Left ventricle myocardium inferior (tissue), 1 donor: ENCODE results near the gene MSANTD2. TPM values are rescaled to one million over a fixed set of nuclear protein-coding genes. Genes with fewer than 3 reads are reported as not detected.

Source experiments
- DNase-seq: peaks from one replicate; pipeline ENCODE4 v3.0.0-alpha.2; 2020
- H3K27ac ChIP-seq: fragments of 200-600 bp; replicated peaks from 2 replicates; pipeline ENCODE4 v1.8.0; 2021
- H3K27me3 ChIP-seq: fragments of 200-600 bp; 2 replicates; pipeline ENCODE4 v1.8.0; 2021; ENCODE audit warnings: low read depth
- H3K36me3 ChIP-seq: fragments of 200-600 bp; 2 replicates; pipeline ENCODE4 v1.8.0; 2021
- H3K4me1 ChIP-seq: fragments of 200-600 bp; 2 replicates; pipeline ENCODE4 v1.8.0; 2021
- H3K4me3 ChIP-seq: fragments of 200-600 bp; 2 replicates; pipeline ENCODE4 v1.8.0; 2021; ENCODE audit warnings: mild to moderate bottlenecking, moderate library complexity
- H3K9me3 ChIP-seq: fragments of 200-600 bp; replicated peaks from 2 replicates; pipeline ENCODE4 v1.8.0; 2021
- CTCF ChIP-seq: fragments of 200-600 bp; IDR thresholded peaks from 2 replicates; pipeline ENCODE4 v1.8.0; 2021; ENCODE audit warnings: antibody characterized with exemption, mild to moderate bottlenecking, borderline replicate concordance
- intact Hi-C: fragments of 100-400 bp; cut with micrococcal nuclease; formaldehyde crosslinking; loops from one replicate; pipeline ENCODE4 v1.11.0; 2022
- total RNA-seq: library from RNA; stranded (reverse); fragmentation: NEBNext Ultra II Directional; extraction: Animal tissue kit (Norgen Biotek cat#: 25700); gene quantifications from one replicate; pipeline ENCODE4 v1.2.1, GENCODE V29; 2021
- donor health status: DM: no; HTN: yes; CAD: no; lungs with severe emphysema.

The MSANTD2 gene
- total RNA-seq, 1 donor from 2014 or later: 2.7 TPM

- Histone ChIP-seq H3K27me3 (peaks cover 88% of the 10 kb centered on the region), H3K27ac (peak overlapping the region; percentile 28), H3K9me3 (no peaks in the 10 kb centered on the region), H3K36me3 (peaks cover 20% of the 10 kb centered on the region), H3K4me1 (peaks cover 99% of the 10 kb centered on the region), H3K4me3 (no peak overlapping the region)
- intact Hi-C loops: no loop called here
- TF ChIP-seq CTCF: no peak
- DNase-seq: no peak
These were observed 47.6 kb downstream of the MSANTD2 start for GRCh38 chr11:124752471-124753102.

- TF ChIP-seq CTCF: no peak
- H3K9me3 ChIP-seq: no peaks in the 10 kb centered on the region
- H3K36me3 ChIP-seq: peaks cover 20% of the 10 kb centered on the region
- H3K27me3 ChIP-seq: peaks cover 88% of the 10 kb centered on the region
- no peak for DNase-seq
- intact Hi-C loops: no loop called here
- H3K27ac ChIP-seq: peak within 1 kb of the TSS; percentile 28
- peak within 1 kb of the TSS; percentile 41 for H3K4me3 ChIP-seq
- peaks cover 99% of the 10 kb centered on the region for H3K4me1 ChIP-seq
These were observed 48.3 kb downstream of the MSANTD2 start, which contains the start of gene VSIG2 for GRCh38 chr11:124751741-124752470. TSS of gene VSIG2 (minus strand) at chr11:124752255. CDS start at chr11:124752137, 118 bp downstream.

GRCh38 chr11:124751391-124751740 is 48.8 kb downstream of the MSANTD2 start:
- Histone ChIP-seq H3K9me3 (no peaks in the 10 kb centered on the region), H3K36me3 (peaks cover 20% of the 10 kb centered on the region), H3K4me3 (no peak overlapping the region), H3K27ac (no peak overlapping the region), H3K4me1 (peaks cover 99% of the 10 kb centered on the region), H3K27me3 (peaks cover 88% of the 10 kb centered on the region)
- DNase-seq: no peak
- intact Hi-C loops: no loop called here
- TF ChIP-seq CTCF: no peak

- no peaks in the 10 kb centered on the region for H3K9me3 ChIP-seq
- intact Hi-C loops: no loop called here
- no peak overlapping the region for H3K27ac ChIP-seq
- H3K4me3 ChIP-seq: no peak overlapping the region
- H3K27me3 ChIP-seq: peaks cover 94% of the 10 kb centered on the region
- DNase-seq: no peak
- no peak for TF ChIP-seq CTCF
- H3K4me1 ChIP-seq: peaks cover 95% of the 10 kb centered on the region
- H3K36me3 ChIP-seq: peaks cover 20% of the 10 kb centered on the region
These were observed 50.3 kb downstream of the MSANTD2 start for GRCh38 chr11:124749912-124750311.

- peaks cover 17% of the 10 kb centered on the region for H3K36me3 ChIP-seq
- intact Hi-C loops: no loop called here
- DNase-seq: no peak
- no peak for TF ChIP-seq CTCF
- H3K9me3 ChIP-seq: no peaks in the 10 kb centered on the region
- no peak overlapping the region for H3K4me3 ChIP-seq
- H3K27ac ChIP-seq: peak overlapping the region; percentile 78
- H3K27me3 ChIP-seq: peaks cover 100% of the 10 kb centered on the region
- peaks cover 83% of the 10 kb centered on the region for H3K4me1 ChIP-seq
These were observed 51.5 kb downstream of the MSANTD2 start for GRCh38 chr11:124748481-124749343.
